Keratinocyte (primary cell): ENCODE measurements around the gene TUBB6. TPM values are rescaled to one million over a fixed set of nuclear protein-coding genes. Genes with fewer than 3 reads are reported as not detected.

Source experiments
- DNase-seq: peaks from one replicate; pipeline ENCODE4 v3.0.0-alpha.2; 2011; ENCODE audit warnings: low read depth, missing footprints, low spot score
- FAIRE-seq: peaks from 2 replicates; lab custom pipeline; 2011; peaks lifted over from hg19 to GRCh38; lab: Jason Lieb, UNC
- H2AFZ ChIP-seq: 2 replicates; pipeline ENCODE4 v1.6.0; 2012; ENCODE audit warnings: low read length, control low read depth, inconsistent platforms; ENCODE audit not compliant: control insufficient read depth
- H3K27ac ChIP-seq: 2 replicates; pipeline ENCODE4 v1.5.1; 2011; ENCODE audit warnings: low read length; ENCODE audit not compliant: control insufficient read depth, insufficient read depth
- H3K27me3 ChIP-seq: 3 replicates; pipeline ENCODE4 v1.6.0; 2011; ENCODE audit warnings: low read length; ENCODE audit not compliant: control insufficient read depth, insufficient read depth; ENCODE audit errors: extremely low read depth
- H3K36me3 ChIP-seq, 2 experiments: 2 replicates in 1 of 2; 3 replicates in 1 of 2; pipeline ENCODE4 v1.5.1; 2011; ENCODE audit warnings: low read length in 2 of 2, mild to moderate bottlenecking in 1 of 2; ENCODE audit not compliant: control insufficient read depth in 2 of 2, insufficient read depth in 2 of 2; ENCODE audit errors: extremely low read depth in 1 of 2
- H3K4me1 ChIP-seq: 3 replicates; pipeline ENCODE4 v1.5.1; 2011; ENCODE audit warnings: low read length; ENCODE audit not compliant: control insufficient read depth, insufficient read depth; ENCODE audit errors: extremely low read depth
- H3K4me2 ChIP-seq: 3 replicates; pipeline ENCODE4 v1.6.0; 2011; ENCODE audit warnings: low read depth, low read length; ENCODE audit not compliant: control insufficient read depth, insufficient read depth; ENCODE audit errors: extremely low read depth
- H3K4me3 ChIP-seq, 3 experiments: fragments of 200-600 bp in 1 of 3; sonication (generic) in 1 of 3; 2 replicates in 2 of 3; 3 replicates in 1 of 3; pipeline ENCODE4 v1.5.1; 2011 to 2016; ENCODE audit warnings: low read length in 3 of 3, mild to moderate bottlenecking in 3 of 3, control low read depth in 2 of 3, inconsistent platforms in 1 of 3, low read depth in 1 of 3, mixed read lengths in 1 of 3, mixed run types in 1 of 3, moderate library complexity in 1 of 3; ENCODE audit not compliant: control insufficient read depth in 2 of 3, insufficient read depth in 2 of 3; ENCODE audit errors: extremely low read depth in 1 of 3
- H3K79me2 ChIP-seq: 2 replicates; pipeline ENCODE4 v1.6.0; 2012; ENCODE audit warnings: low read length; ENCODE audit not compliant: control insufficient read depth, insufficient read depth
- H3K9ac ChIP-seq: 3 replicates; pipeline ENCODE4 v1.6.0; 2011; ENCODE audit warnings: low read length; ENCODE audit not compliant: control insufficient read depth, insufficient read depth; ENCODE audit errors: extremely low read depth
- H3K9me1 ChIP-seq: 3 replicates; pipeline ENCODE4 v1.6.0; 2011; ENCODE audit warnings: low read length; ENCODE audit not compliant: control insufficient read depth, insufficient read depth; ENCODE audit errors: extremely low read depth
- H3K9me3 ChIP-seq: 2 replicates; pipeline ENCODE4 v1.5.1; 2012; ENCODE audit warnings: low read depth, low read length; ENCODE audit not compliant: control insufficient read depth
- H4K20me1 ChIP-seq: 3 replicates; pipeline ENCODE4 v1.6.0; 2011; ENCODE audit warnings: low read length; ENCODE audit not compliant: control insufficient read depth, insufficient read depth; ENCODE audit errors: extremely low read depth
- EZH2 ChIP-seq: IDR thresholded peaks from one replicate; pipeline ENCODE4 v1.6.1; 2012; ENCODE audit warnings: inconsistent platforms, mild to moderate bottlenecking, low read length, moderate library complexity
- dilution Hi-C: fragments of 300-500 bp; cut with MboI; formaldehyde crosslinking; loops from one replicate; pipeline ENCODE4 v1.7.0; 2020; ENCODE audit warnings: low sequenced_read_pairs; ENCODE audit not compliant: extremely low pct_ligation_motif_present
- polyA plus RNA-seq, 5 experiments: library from polyadenylated mRNA; depleted of rRNA in 3 of 5; stranded (reverse) in 3 of 5; stranded (forward) in 1 of 5; unstranded in 1 of 5; fragments of >200 nt; gene quantifications; 1 replicate in 1 of 5; 2 replicates in 3 of 5; 3 replicates in 1 of 5; pipeline versions ENCODE4 v1.2.1 to v1.2.3, GENCODE V29; 2011 to 2012; ENCODE audit warnings: missing spikeins in 2 of 5, low read depth in 1 of 5, low replicate concordance in 1 of 5
- TF ChIP-seq, protein P1 (sequence below), 3 experiments: IDR thresholded peaks in 1 of 3; conservative IDR thresholded peaks in 1 of 3; optimal IDR thresholded peaks in 1 of 3; 2 replicates in 2 of 3; 3 replicates in 1 of 3; pipeline versions ENCODE3 to v1.5.1; 2011; ENCODE audit warnings: low read length in 3 of 3, mild to moderate bottlenecking in 3 of 3, moderate library complexity in 2 of 3, control low read depth in 1 of 3, inconsistent platforms in 1 of 3; ENCODE audit not compliant: insufficient read depth in 2 of 3; ENCODE audit errors: extremely low read depth in 1 of 3

The TUBB6 gene
- polyA plus RNA-seq, 1 donor (not counting 4 experiments of a cell fraction or from before 2014, with no cell fraction given) = 479 TPM

DNA sequence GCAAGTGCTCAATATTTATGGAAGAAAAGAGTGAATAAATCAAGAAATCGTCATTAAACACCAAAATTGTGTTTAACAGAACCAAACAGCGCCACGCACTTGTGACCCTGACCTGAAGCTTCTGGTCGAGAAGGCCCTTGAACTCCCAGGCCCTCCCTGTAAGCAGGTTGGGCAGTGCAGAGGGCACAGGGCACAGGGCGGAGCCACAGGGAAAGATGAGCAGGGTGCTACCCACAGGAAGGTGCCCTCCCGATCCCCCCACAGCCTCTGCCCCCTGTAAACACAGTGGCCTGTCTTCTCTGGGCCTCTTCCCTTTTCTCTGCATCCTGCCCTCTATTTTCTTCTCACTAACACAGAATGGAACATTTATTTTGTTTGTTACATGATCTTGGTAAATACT, 16.9 kb upstream of the TUBB6 start:
- Histone ChIP-seq H2AFZ (no peak overlapping the region), H3K9ac (no peak overlapping the region), H3K36me3 (no peaks in the 10 kb centered on the region), H3K9me1 (no peaks in the 10 kb centered on the region), H3K9me3 (no peaks in the 10 kb centered on the region), H3K4me1 (peaks cover 21% of the 10 kb centered on the region), H4K20me1 (no peaks in the 10 kb centered on the region), H3K79me2 (no peaks in the 10 kb centered on the region), H3K4me3 (no peak overlapping the region), H3K27ac (no peak overlapping the region), H3K27me3 (no peaks in the 10 kb centered on the region), H3K4me2 (no peak overlapping the region)
- no peak for FAIRE-seq
- DNase-seq = no peak
- TF ChIP-seq EZH2 = no peak
- TF ChIP-seq, protein P1, sequence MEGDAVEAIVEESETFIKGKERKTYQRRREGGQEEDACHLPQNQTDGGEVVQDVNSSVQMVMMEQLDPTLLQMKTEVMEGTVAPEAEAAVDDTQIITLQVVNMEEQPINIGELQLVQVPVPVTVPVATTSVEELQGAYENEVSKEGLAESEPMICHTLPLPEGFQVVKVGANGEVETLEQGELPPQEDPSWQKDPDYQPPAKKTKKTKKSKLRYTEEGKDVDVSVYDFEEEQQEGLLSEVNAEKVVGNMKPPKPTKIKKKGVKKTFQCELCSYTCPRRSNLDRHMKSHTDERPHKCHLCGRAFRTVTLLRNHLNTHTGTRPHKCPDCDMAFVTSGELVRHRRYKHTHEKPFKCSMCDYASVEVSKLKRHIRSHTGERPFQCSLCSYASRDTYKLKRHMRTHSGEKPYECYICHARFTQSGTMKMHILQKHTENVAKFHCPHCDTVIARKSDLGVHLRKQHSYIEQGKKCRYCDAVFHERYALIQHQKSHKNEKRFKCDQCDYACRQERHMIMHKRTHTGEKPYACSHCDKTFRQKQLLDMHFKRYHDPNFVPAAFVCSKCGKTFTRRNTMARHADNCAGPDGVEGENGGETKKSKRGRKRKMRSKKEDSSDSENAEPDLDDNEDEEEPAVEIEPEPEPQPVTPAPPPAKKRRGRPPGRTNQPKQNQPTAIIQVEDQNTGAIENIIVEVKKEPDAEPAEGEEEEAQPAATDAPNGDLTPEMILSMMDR (optimal IDR thresholded peaks at IDR 0.05 in 1 of 3, IDR thresholded peaks at IDR 0.05 in 1 of 3, conservative IDR thresholded peaks at IDR 0.05 in 1 of 3; ENCODE audit: extremely low read depth in 1 of 3, insufficient read depth in 2 of 3, low read length in 3 of 3) = no peak
- dilution Hi-C loops = no loop called here

DNA sequence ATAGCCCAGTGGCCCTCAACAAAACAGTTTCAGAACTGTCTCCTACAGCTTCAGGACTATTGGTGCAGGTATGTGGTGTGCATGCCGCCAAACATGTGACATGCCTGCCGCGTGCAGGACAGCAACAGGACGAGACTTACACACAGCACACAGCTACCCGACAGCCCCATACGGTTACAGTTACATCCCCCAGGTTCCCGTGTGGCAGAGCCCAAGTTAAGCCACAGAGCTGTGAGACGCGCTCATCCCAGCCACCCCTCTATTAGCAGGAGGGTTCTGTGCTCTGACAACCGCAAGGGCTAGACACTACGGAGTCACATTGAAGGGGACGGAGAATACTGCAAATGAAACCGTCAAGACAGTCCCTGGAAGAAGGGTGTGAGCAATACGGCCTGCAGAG, 16.4 kb upstream of the TUBB6 start:
- H3K9me1 ChIP-seq = no peaks in the 10 kb centered on the region
- no peak overlapping the region for H3K4me2 ChIP-seq
- H3K4me1 ChIP-seq = peaks cover 21% of the 10 kb centered on the region
- H3K27me3 ChIP-seq = no peaks in the 10 kb centered on the region
- no peak for FAIRE-seq
- DNase-seq = no peak
- no peaks in the 10 kb centered on the region for H3K36me3 ChIP-seq
- TF ChIP-seq, protein P1 (optimal IDR thresholded peaks at IDR 0.05 in 1 of 3, IDR thresholded peaks at IDR 0.05 in 1 of 3, conservative IDR thresholded peaks at IDR 0.05 in 1 of 3; ENCODE audit: extremely low read depth in 1 of 3, insufficient read depth in 2 of 3, low read length in 3 of 3) = no peak
- no peak for TF ChIP-seq EZH2
- dilution Hi-C loops = no loop called here
- no peak overlapping the region for H3K9ac ChIP-seq
- no peaks in the 10 kb centered on the region for H4K20me1 ChIP-seq
- H3K4me3 ChIP-seq = no peak overlapping the region
- no peaks in the 10 kb centered on the region for H3K79me2 ChIP-seq
- H2AFZ ChIP-seq = no peak overlapping the region
- no peak overlapping the region for H3K27ac ChIP-seq
- H3K9me3 ChIP-seq = no peaks in the 10 kb centered on the region
